Mesenchymal stem cell (in vitro differentiated cells and primary cell): ENCODE data around the gene CCL22.
A peak's percentile ranks its signal among the peaks of the same experiment; 100 is the strongest.

Experiments used
- DNase-seq: peaks from one replicate; pipeline ENCODE4 v3.0.0-alpha.2; 2013
- H2AFZ ChIP-seq: one replicate; pipeline ENCODE4 v1.6.1; 2013; ENCODE audit warnings: low read depth, mild to moderate bottlenecking, control low read depth, inconsistent platforms, low read length, moderate library complexity
- H2AK5ac ChIP-seq: 2 replicates; pipeline ENCODE4 v1.6.1; 2013; ENCODE audit warnings: low read length, moderate library complexity, mild to moderate bottlenecking, inconsistent platforms; ENCODE audit not compliant: severe bottlenecking
- H2BK120ac ChIP-seq: one replicate; pipeline ENCODE4 v1.6.1; 2013; ENCODE audit warnings: low read depth, mild to moderate bottlenecking, inconsistent platforms, low read length, moderate library complexity
- H2BK12ac ChIP-seq, 2 experiments: one replicate each; pipeline ENCODE4 v1.6.1; 2013; ENCODE audit warnings: inconsistent platforms in 2 of 2, low read length in 2 of 2, mild to moderate bottlenecking in 2 of 2, moderate library complexity in 2 of 2, control low read depth in 1 of 2
- H2BK15ac ChIP-seq: one replicate; pipeline ENCODE4 v1.6.1; 2013; ENCODE audit warnings: mild to moderate bottlenecking, low read depth, inconsistent platforms; ENCODE audit not compliant: poor library complexity, severe bottlenecking
- H2BK5ac ChIP-seq: 2 replicates; pipeline ENCODE4 v1.6.1; 2013; ENCODE audit warnings: low read depth, mild to moderate bottlenecking, low read length, control low read depth, inconsistent platforms; ENCODE audit not compliant: poor library complexity, severe bottlenecking
- H3K14ac ChIP-seq, 2 experiments: one replicate each; pipeline ENCODE4 v1.6.1; 2013; ENCODE audit warnings: inconsistent platforms in 2 of 2, low read length in 2 of 2, control low read depth in 1 of 2, mild to moderate bottlenecking in 1 of 2, moderate library complexity in 1 of 2
- H3K18ac ChIP-seq, 2 experiments: one replicate each; pipeline ENCODE4 v1.6.1; 2013; ENCODE audit warnings: inconsistent platforms in 2 of 2, low read length in 2 of 2, control low read depth in 1 of 2, low read depth in 1 of 2, mild to moderate bottlenecking in 1 of 2
- H3K23ac ChIP-seq, 2 experiments: one replicate each; pipeline ENCODE4 v1.6.1; 2013; ENCODE audit warnings: inconsistent platforms in 2 of 2, low read length in 2 of 2, mild to moderate bottlenecking in 2 of 2, moderate library complexity in 2 of 2, control low read depth in 1 of 2
- H3K27ac ChIP-seq: 2 replicates; pipeline ENCODE4 v1.5.1; 2013; ENCODE audit warnings: mild to moderate bottlenecking, moderate library complexity, low read length, control low read depth, inconsistent platforms; ENCODE audit not compliant: poor library complexity, severe bottlenecking
- H3K27me3 ChIP-seq, 2 experiments: 2 replicates each; pipeline versions ENCODE4 v1.6.1 to v1.7.0; 2013; ENCODE audit warnings: low read length in 2 of 2, mild to moderate bottlenecking in 2 of 2, moderate library complexity in 2 of 2, control low read depth in 1 of 2, inconsistent platforms in 1 of 2; ENCODE audit not compliant: control insufficient read depth in 1 of 2, insufficient read depth in 1 of 2
- H3K36me3 ChIP-seq, 2 experiments: 2 replicates each; pipeline versions ENCODE4 v1.6.1 to v1.7.0; 2013; ENCODE audit warnings: low read length in 2 of 2, control low read depth in 1 of 2, inconsistent platforms in 1 of 2, low read depth in 1 of 2, mild to moderate bottlenecking in 1 of 2; ENCODE audit not compliant: insufficient read depth in 2 of 2, control insufficient read depth in 1 of 2
- H3K4ac ChIP-seq, 2 experiments: one replicate each; pipeline ENCODE4 v1.6.1; 2013; ENCODE audit warnings: inconsistent platforms in 2 of 2, low read length in 2 of 2, mild to moderate bottlenecking in 2 of 2, moderate library complexity in 2 of 2, control low read depth in 1 of 2, low read depth in 1 of 2
- H3K4me1 ChIP-seq: 2 replicates; pipeline ENCODE4 v1.6.1; 2013; ENCODE audit warnings: low read depth, low read length, control low read depth; ENCODE audit not compliant: control insufficient read depth, insufficient read depth
- H3K4me2 ChIP-seq: 2 replicates; pipeline ENCODE4 v1.6.1; 2013; ENCODE audit warnings: low read length, mild to moderate bottlenecking, inconsistent platforms; ENCODE audit not compliant: poor library complexity, severe bottlenecking
- H3K4me3 ChIP-seq, 2 experiments: 2 replicates each; pipeline versions ENCODE4 v1.5.1 to v1.7.0; 2013; ENCODE audit warnings: low read length in 2 of 2, mild to moderate bottlenecking in 2 of 2, control low read depth in 1 of 2, low read depth in 1 of 2; ENCODE audit not compliant: insufficient read depth in 1 of 2
- H3K79me1 ChIP-seq: replicated peaks from 2 replicates; pipeline ENCODE4 v1.6.1; 2013; ENCODE audit warnings: mild to moderate bottlenecking, control low read depth, low read length, inconsistent platforms; ENCODE audit not compliant: poor library complexity, severe bottlenecking
- H3K9ac ChIP-seq: 2 replicates; pipeline ENCODE4 v1.7.0; 2013; ENCODE audit warnings: mild to moderate bottlenecking, low read length, moderate library complexity
- H3K9me3 ChIP-seq: 2 replicates; pipeline ENCODE4 v1.7.0; 2013; ENCODE audit warnings: mild to moderate bottlenecking, low read length; ENCODE audit not compliant: control insufficient read depth
- H4K8ac ChIP-seq: one replicate; pipeline ENCODE4 v1.6.1; 2013; ENCODE audit warnings: inconsistent platforms, mild to moderate bottlenecking, low read length, moderate library complexity
- H4K91ac ChIP-seq: one replicate; pipeline ENCODE4 v1.6.1; 2013; ENCODE audit warnings: mild to moderate bottlenecking, low read length, inconsistent platforms
- WGBS: methylation state at CpG from one replicate; pipeline ENCODE4 v1.1.7; 2013; ENCODE audit warnings: mixed read lengths; 5-methylcytosine and 5-hydroxymethylcytosine counted together

The CCL22 gene

DNA sequence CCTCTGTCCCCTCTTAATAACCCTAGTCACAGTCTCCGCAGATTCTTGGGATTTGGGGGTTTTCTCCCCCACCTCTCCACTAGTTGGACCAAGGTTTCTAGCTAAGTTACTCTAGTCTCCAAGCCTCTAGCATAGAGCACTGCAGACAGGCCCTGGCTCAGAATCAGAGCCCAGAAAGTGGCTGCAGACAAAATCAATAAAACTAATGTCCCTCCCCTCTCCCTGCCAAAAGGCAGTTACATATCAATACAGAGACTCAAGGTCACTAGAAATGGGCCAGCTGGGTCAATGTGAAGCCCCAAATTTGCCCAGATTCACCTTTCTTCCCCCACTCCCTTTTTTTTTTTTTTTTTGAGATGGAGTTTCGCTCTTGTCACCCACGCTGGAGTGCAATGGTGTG lies 5.6 kb downstream of the CCL22 start:
- Histone ChIP-seq H2AFZ (no peak overlapping the region), H3K4me2 (no peak overlapping the region), H3K18ac (no peak overlapping the region), H3K9me3 (no peaks in the 10 kb centered on the region), H3K9ac (no peak overlapping the region), H3K4me3 (no peak overlapping the region), H3K4ac (no peak overlapping the region), H3K23ac (no peak overlapping the region), H2AK5ac (no peak overlapping the region), H3K27ac (no peak overlapping the region), H3K79me1 (no peaks in the 10 kb centered on the region), H2BK15ac (no peak overlapping the region), H4K8ac (no peak overlapping the region), H3K14ac (no peak overlapping the region), H3K4me1 (no peaks in the 10 kb centered on the region), H3K27me3 (peaks cover 27 to 41% of the 10 kb centered on the region in 2 experiments), H3K36me3 (no peaks in the 10 kb centered on the region), H2BK5ac (no peak overlapping the region), H2BK12ac (no peak overlapping the region), H4K91ac (no peak overlapping the region), H2BK120ac (no peak overlapping the region)
- DNase-seq, result no peak
- WGBS, result 98% methylated on average over 3 of the region's 3 CpGs

DNA sequence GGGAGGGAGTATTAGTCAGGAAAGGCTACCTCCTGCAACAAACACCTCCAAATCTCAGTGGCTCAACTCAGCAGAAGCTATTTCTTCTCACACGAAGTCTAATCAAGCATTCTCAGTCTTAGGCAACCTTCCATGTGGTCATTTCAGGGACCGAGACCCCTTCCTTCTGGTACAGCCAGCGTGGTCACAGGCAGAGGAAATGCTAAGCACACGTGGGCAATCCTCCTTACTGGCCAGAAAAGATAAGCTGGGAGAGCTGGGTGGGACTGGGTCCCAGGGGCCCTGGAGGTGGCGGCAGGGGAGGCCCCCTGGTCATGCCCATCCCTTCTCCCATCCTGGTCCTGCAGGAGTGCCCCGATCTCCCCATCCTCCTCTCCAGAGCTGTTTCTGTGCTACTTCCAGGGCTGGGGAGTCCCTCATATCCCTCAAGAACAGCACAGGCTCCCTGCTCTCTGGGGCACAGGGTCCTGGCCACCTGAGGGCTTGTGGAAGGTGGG lies 8.0 kb downstream of the CCL22 start:
- Histone ChIP-seq H2BK120ac (no peak overlapping the region), H3K18ac (no peak overlapping the region), H2AFZ (no peak overlapping the region), H3K4me2 (no peak overlapping the region), H3K4me3 (no peak overlapping the region), H2BK12ac (no peak overlapping the region), H2BK15ac (no peak overlapping the region), H3K27ac (no peak overlapping the region), H2AK5ac (no peak overlapping the region), H3K36me3 (no peaks in the 10 kb centered on the region), H3K14ac (no peak overlapping the region), H3K27me3 (peaks cover 27 to 45% of the 10 kb centered on the region in 2 experiments), H3K4ac (no peak overlapping the region), H3K9me3 (no peaks in the 10 kb centered on the region), H3K23ac (no peak overlapping the region), H3K4me1 (peaks cover 1% of the 10 kb centered on the region), H3K79me1 (no peaks in the 10 kb centered on the region), H4K8ac (no peak overlapping the region), H4K91ac (no peak overlapping the region), H2BK5ac (no peak overlapping the region), H3K9ac (no peak overlapping the region)
- WGBS, result 78% methylated on average over 6 of the region's 6 CpGs
- no peak for DNase-seq

DNA sequence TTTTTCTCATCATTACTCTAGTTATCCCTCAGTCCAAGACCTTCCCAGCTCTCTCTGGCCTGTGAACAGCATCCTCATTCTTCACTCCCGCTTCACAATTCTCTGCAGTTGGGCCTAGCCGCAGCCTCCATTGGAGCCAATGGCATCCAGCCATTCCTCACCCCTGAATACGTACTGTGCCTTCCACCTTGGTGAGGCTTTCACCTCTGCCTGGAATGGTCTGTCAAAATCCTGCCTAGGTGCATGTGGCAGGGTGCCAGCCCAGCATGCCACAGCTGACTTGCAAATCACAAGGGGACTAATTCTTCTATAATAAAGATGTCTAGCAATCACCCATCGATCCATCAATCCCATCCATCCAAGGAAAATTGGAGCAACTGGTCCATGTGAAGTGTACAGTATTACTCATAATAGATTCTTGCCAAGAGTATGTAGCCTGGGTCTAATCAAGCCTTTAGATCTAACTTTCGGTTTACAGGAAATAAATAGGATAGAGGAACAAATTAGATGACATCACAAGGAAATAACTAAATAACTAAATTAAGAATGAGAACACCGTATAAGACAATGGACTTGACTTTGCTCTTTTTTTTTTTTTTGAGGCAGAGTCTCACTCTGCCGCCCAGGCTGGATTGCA lies 8.7 kb downstream of the CCL22 start:
- no peak overlapping the region for H4K91ac ChIP-seq
- 97% methylated on average over 5 of the region's 7 CpGs for WGBS

DNA sequence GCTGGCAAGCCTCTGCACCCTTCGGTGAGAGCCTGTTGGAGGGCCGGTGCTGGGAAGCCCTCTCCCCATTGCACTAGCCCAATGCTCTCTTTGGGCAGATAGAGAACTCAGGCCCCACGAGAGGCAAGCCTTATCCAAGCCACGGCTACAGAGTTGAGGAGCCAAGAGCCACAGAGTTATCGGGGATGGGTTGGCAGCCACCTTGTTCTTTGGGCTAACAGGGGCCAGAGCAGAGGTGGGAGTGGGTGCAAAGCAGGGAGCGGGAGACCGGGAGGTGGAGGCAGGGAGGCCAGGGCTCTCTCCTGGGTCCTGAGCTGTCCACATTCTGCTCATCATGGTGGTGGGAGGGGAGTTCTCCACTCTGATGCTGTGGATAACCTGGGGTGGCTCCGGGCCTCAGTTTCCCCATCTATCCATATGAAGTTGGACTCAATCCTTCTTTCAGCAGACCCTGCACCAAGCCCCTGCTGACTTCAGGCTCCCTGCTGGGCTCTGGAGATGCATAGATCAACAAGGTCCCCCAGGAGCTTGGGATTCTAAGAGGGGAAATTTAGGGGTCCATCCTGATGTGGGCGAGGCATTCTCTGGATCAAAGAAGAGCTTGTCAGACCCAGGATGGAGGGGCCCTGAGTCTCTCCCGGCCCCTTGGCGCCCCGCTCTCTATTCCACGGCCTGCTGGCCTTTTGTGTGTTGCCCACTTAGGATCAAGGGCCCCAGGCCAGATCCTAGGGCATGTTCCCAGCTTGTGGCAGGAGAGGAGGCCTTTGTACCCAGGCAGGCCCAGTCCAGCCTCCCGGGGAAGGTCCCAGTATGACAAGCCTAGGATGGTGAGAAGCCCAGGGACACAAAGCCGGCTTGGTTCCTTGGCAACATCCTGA lies 13.2 kb downstream of the CCL22 start:
- 77% methylated on average over 14 of the region's 15 CpGs for WGBS
- peaks cover 8% of the 10 kb centered on the region for H3K79me1 ChIP-seq
- no peak overlapping the region for H3K9ac ChIP-seq
- H2AFZ ChIP-seq, result no peak overlapping the region
- H3K14ac ChIP-seq, result no peak overlapping the region
- peak overlapping the region; percentile 82 for H3K27ac ChIP-seq
- H2BK15ac ChIP-seq, result peak overlapping the region; percentile 38
- H3K36me3 ChIP-seq, result peaks cover 0 to under 1% of the 10 kb centered on the region in 2 experiments
- no peak overlapping the region for H4K8ac ChIP-seq
- peaks cover 16% of the 10 kb centered on the region for H3K4me1 ChIP-seq
- no peaks in the 10 kb centered on the region for H3K9me3 ChIP-seq
- peak overlapping the region; percentile 64 for H3K4me2 ChIP-seq
- no peak overlapping the region for H4K91ac ChIP-seq
- no peak overlapping the region for H2BK120ac ChIP-seq
- peaks cover 0 to 48% of the 10 kb centered on the region in 2 experiments for H3K27me3 ChIP-seq
- H2BK12ac ChIP-seq, result peak overlapping the region in 1 of 2 experiments; percentile 21
- no peak overlapping the region for H3K23ac ChIP-seq
- no peak overlapping the region for H3K4ac ChIP-seq
- H2AK5ac ChIP-seq, result peak overlapping the region; percentile 27
- DNase-seq, result no peak
- H2BK5ac ChIP-seq, result no peak overlapping the region
- H3K18ac ChIP-seq, result no peak overlapping the region
- H3K4me3 ChIP-seq, result peak overlapping the region in 1 of 2 experiments; percentile 58

More for the DNA sequence above, 8.7 kb downstream of the CCL22 start:
- Histone ChIP-seq H3K4me2 (no peak overlapping the region), H2AFZ (no peak overlapping the region), H3K36me3 (no peaks in the 10 kb centered on the region), H2BK12ac (no peak overlapping the region), H3K18ac (no peak overlapping the region), H3K79me1 (no peaks in the 10 kb centered on the region), H3K27me3 (peaks cover 27 to 49% of the 10 kb centered on the region in 2 experiments), H3K9me3 (no peaks in the 10 kb centered on the region), H3K4me3 (no peak overlapping the region), H3K23ac (no peak overlapping the region), H3K4ac (no peak overlapping the region), H2BK120ac (no peak overlapping the region), H3K27ac (no peak overlapping the region), H3K14ac (no peak overlapping the region), H2AK5ac (no peak overlapping the region), H4K8ac (no peak overlapping the region), H3K4me1 (peaks cover 7% of the 10 kb centered on the region), H2BK15ac (no peak overlapping the region), H2BK5ac (no peak overlapping the region), H3K9ac (no peak overlapping the region)
- DNase-seq, result no peak
